H9 (cell line): ENCODE measurements around the gene CERS3. TPM values are rescaled to one million over a fixed set of nuclear protein-coding genes. Genes with fewer than 3 reads are reported as not detected.

ENCODE experiments used
- DNase-seq: peaks from one replicate; pipeline ENCODE4 v3.0.0-alpha.2; 2017
- H2AFZ ChIP-seq: one replicate; pipeline ENCODE4 v1.6.1; 2013; ENCODE audit warnings: mild to moderate bottlenecking, low read length, control low read depth, moderate library complexity
- H2AK5ac ChIP-seq: 2 replicates; pipeline ENCODE4 v1.6.1; 2013; ENCODE audit warnings: low read length, control low read depth, mixed read lengths; ENCODE audit not compliant: insufficient read length
- H2BK120ac ChIP-seq: one replicate; pipeline ENCODE4 v1.6.1; 2013; ENCODE audit warnings: low read depth, mild to moderate bottlenecking, low read length, control low read depth, inconsistent platforms; ENCODE audit not compliant: poor library complexity, severe bottlenecking
- H2BK12ac ChIP-seq: 2 replicates; pipeline ENCODE4 v1.6.1; 2013; ENCODE audit warnings: low read length, control low read depth, mixed read lengths, low read depth; ENCODE audit not compliant: insufficient read length
- H2BK15ac ChIP-seq: 2 replicates; pipeline ENCODE4 v1.6.1; 2013; ENCODE audit warnings: low read depth, low read length, control low read depth
- H2BK20ac ChIP-seq: one replicate; pipeline ENCODE4 v1.6.1; 2013; ENCODE audit warnings: low read depth, mild to moderate bottlenecking, low read length, control low read depth, inconsistent platforms; ENCODE audit not compliant: poor library complexity, severe bottlenecking
- H2BK5ac ChIP-seq: 2 replicates; pipeline ENCODE4 v1.6.1; 2013; ENCODE audit warnings: low read length, control low read depth, mixed read lengths; ENCODE audit not compliant: insufficient read length
- H3K14ac ChIP-seq: 2 replicates; pipeline ENCODE4 v1.6.1; 2013; ENCODE audit warnings: low read length, control low read depth; ENCODE audit not compliant: insufficient read depth
- H3K18ac ChIP-seq: 2 replicates; pipeline ENCODE4 v1.6.1; 2013; ENCODE audit warnings: low read depth, mild to moderate bottlenecking, mixed read lengths, low read length, control low read depth; ENCODE audit not compliant: insufficient read length
- H3K23ac ChIP-seq: 2 replicates; pipeline ENCODE4 v1.6.1; 2013; ENCODE audit warnings: low read length, control low read depth, mixed read lengths, low read depth; ENCODE audit not compliant: insufficient read length
- H3K23me2 ChIP-seq: 2 replicates; pipeline ENCODE4 v1.6.1; 2013; ENCODE audit warnings: low read depth, mild to moderate bottlenecking, mixed read lengths, low read length, control low read depth; ENCODE audit not compliant: insufficient read length, poor library complexity, severe bottlenecking
- H3K27ac ChIP-seq: 2 replicates; pipeline ENCODE4 v1.5.1; 2013; ENCODE audit warnings: low read length, control low read depth, mixed read lengths, low read depth; ENCODE audit not compliant: insufficient read length
- H3K27me3 ChIP-seq: 2 replicates; pipeline ENCODE4 v1.6.1; 2013; ENCODE audit warnings: low read length, control low read depth, inconsistent platforms; ENCODE audit not compliant: insufficient read depth
- H3K4ac ChIP-seq: 2 replicates; pipeline ENCODE4 v1.6.1; 2013; ENCODE audit warnings: low read depth, mild to moderate bottlenecking, control low read depth, inconsistent platforms, low read length, moderate library complexity
- H3K4me1 ChIP-seq: 2 replicates; pipeline ENCODE4 v1.6.1; 2013; ENCODE audit warnings: low read length, control low read depth, inconsistent platforms; ENCODE audit not compliant: insufficient read depth
- H3K4me2 ChIP-seq: 2 replicates; pipeline ENCODE4 v1.6.1; 2013; ENCODE audit warnings: low read length, control low read depth, mixed read lengths; ENCODE audit not compliant: insufficient read length, insufficient read depth
- H3K56ac ChIP-seq: 2 replicates; pipeline ENCODE4 v1.6.1; 2013; ENCODE audit warnings: low read depth, mild to moderate bottlenecking, mixed read lengths, low read length, control low read depth; ENCODE audit not compliant: insufficient read length
- H3K79me1 ChIP-seq: 2 replicates; pipeline ENCODE4 v1.6.1; 2013; ENCODE audit warnings: low read depth, mild to moderate bottlenecking, moderate library complexity, low read length, control low read depth, inconsistent platforms; ENCODE audit not compliant: insufficient read depth, poor library complexity, severe bottlenecking
- H3K79me2 ChIP-seq: 2 replicates; pipeline ENCODE4 v1.6.1; 2013; ENCODE audit warnings: low read length, control low read depth, inconsistent platforms; ENCODE audit not compliant: insufficient read depth
- H3K9ac ChIP-seq: 2 replicates; pipeline ENCODE4 v1.6.1; 2013; ENCODE audit warnings: low read length, control low read depth, mixed read lengths; ENCODE audit not compliant: insufficient read length; ENCODE audit errors: extremely low read depth
- H3K9me3 ChIP-seq: one replicate; pipeline ENCODE4 v1.6.1; 2013; ENCODE audit warnings: low read depth, low read length, inconsistent platforms; ENCODE audit not compliant: control insufficient read depth
- H3T11ph ChIP-seq: one replicate; pipeline ENCODE4 v1.6.1; 2013; ENCODE audit warnings: mild to moderate bottlenecking, low read length, control low read depth, inconsistent platforms
- H4K20me1 ChIP-seq: one replicate; pipeline ENCODE4 v1.6.1; 2013; ENCODE audit not compliant: control insufficient read depth, insufficient read length, insufficient read depth
- H4K5ac ChIP-seq: 2 replicates; pipeline ENCODE4 v1.6.1; 2013; ENCODE audit warnings: low read depth, mild to moderate bottlenecking, mixed read lengths, low read length, control low read depth; ENCODE audit not compliant: insufficient read length
- H4K8ac ChIP-seq: replicated peaks from 2 replicates; pipeline ENCODE4 v1.6.1; 2013; ENCODE audit warnings: low read length, control low read depth, mixed read lengths, low read depth; ENCODE audit not compliant: insufficient read length
- H4K91ac ChIP-seq: 2 replicates; pipeline ENCODE4 v1.6.1; 2013; ENCODE audit warnings: low read depth, mild to moderate bottlenecking, moderate library complexity, mixed read lengths, low read length, control low read depth; ENCODE audit not compliant: insufficient read length
- H3K27ac Mint-ChIP-seq, 3 experiments: 2 replicates in 2 of 3; 3 replicates in 1 of 3; pipeline ENCODE4 v1.8.0; 2020 to 2021; ENCODE audit warnings: mixed read lengths in 3 of 3, mild to moderate bottlenecking in 1 of 3, moderate library complexity in 1 of 3
- H3K27me3 Mint-ChIP-seq: 2 replicates; pipeline ENCODE4 v1.8.0; 2021; ENCODE audit warnings: low read depth, mild to moderate bottlenecking, moderate library complexity, mixed read lengths
- H3K36me3 Mint-ChIP-seq, 3 experiments: 2 replicates in 2 of 3; 3 replicates in 1 of 3; pipeline ENCODE4 v1.8.0; 2020 to 2021; ENCODE audit warnings: low read depth in 3 of 3, mixed read lengths in 3 of 3; ENCODE audit not compliant: insufficient read depth in 1 of 3
- H3K4me1 Mint-ChIP-seq, 2 experiments: 2 replicates each; pipeline ENCODE4 v1.8.0; 2020; ENCODE audit warnings: mixed read lengths in 2 of 2
- H3K4me3 Mint-ChIP-seq, 2 experiments: 2 replicates in 1 of 2; 3 replicates in 1 of 2; pipeline ENCODE4 v1.8.0; 2020 to 2021; ENCODE audit warnings: mild to moderate bottlenecking in 2 of 2, mixed read lengths in 2 of 2, moderate library complexity in 1 of 2
- H3K9me3 Mint-ChIP-seq, 2 experiments: 2 replicates in 1 of 2; 3 replicates in 1 of 2; pipeline ENCODE4 v1.8.0; 2020; ENCODE audit warnings: mild to moderate bottlenecking in 2 of 2, mixed read lengths in 2 of 2, moderate library complexity in 1 of 2
- CTCF ChIP-seq: fragments of 200-600 bp; sonication (generic); conservative IDR thresholded peaks from 3 replicates; pipeline ENCODE4 v1.8.0; 2021; ENCODE audit warnings: antibody characterized with exemption, mild to moderate bottlenecking
- WGBS: extraction: QIAGEN DNeasy Blood & Tissue Kit; methylation state at CpG from one replicate; pipeline ENCODE4 v1.1.7; 2013; ENCODE audit warnings: missing lambda C conversion rate, low lambda C conversion rate, mixed read lengths; ENCODE audit not compliant: insufficient read length; ENCODE audit errors: extremely low coverage; 5-methylcytosine and 5-hydroxymethylcytosine counted together
- total RNA-seq: library from RNA; stranded (reverse); gene quantifications from 2 replicates; pipeline ENCODE4 v1.2.1, GENCODE V29; 2021

The CERS3 gene
- total RNA-seq, 1 experiment from 2014 or later: 1.4 TPM

- DNase-seq: no peak
- H2BK12ac ChIP-seq: no peak overlapping the region
- no peak overlapping the region for H2AFZ ChIP-seq
- no peaks in the 10 kb centered on the region for H3K36me3 Mint-ChIP-seq
- no peaks in the 10 kb centered on the region for H3K9me3 ChIP-seq
- H3K27ac Mint-ChIP-seq: no peak overlapping the region
- no peaks in the 10 kb centered on the region for H3K23me2 ChIP-seq
- H2AK5ac ChIP-seq: no peak overlapping the region
- H4K91ac ChIP-seq: no peak overlapping the region
- H2BK20ac ChIP-seq: no peak overlapping the region
- no peaks in the 10 kb centered on the region for H3K79me1 ChIP-seq
- H3K23ac ChIP-seq: no peak overlapping the region
- no peak overlapping the region for H3K27ac ChIP-seq
- no peaks in the 10 kb centered on the region for H3K9me3 Mint-ChIP-seq
- H3K4me3 Mint-ChIP-seq: no peak overlapping the region
- H4K20me1 ChIP-seq: no peaks in the 10 kb centered on the region
- H4K5ac ChIP-seq: no peak overlapping the region
- no peaks in the 10 kb centered on the region for H3K4me1 Mint-ChIP-seq
- no peak overlapping the region for H3K9ac ChIP-seq
- no peak overlapping the region for H3K4ac ChIP-seq
- H2BK5ac ChIP-seq: no peak overlapping the region
- no peak overlapping the region for H2BK120ac ChIP-seq
- no peaks in the 10 kb centered on the region for H3K27me3 ChIP-seq
- H3K79me2 ChIP-seq: no peaks in the 10 kb centered on the region
- H2BK15ac ChIP-seq: no peak overlapping the region
- no peak overlapping the region for H3K18ac ChIP-seq
- no peak for TF ChIP-seq CTCF
- peaks cover 2% of the 10 kb centered on the region for H3K27me3 Mint-ChIP-seq
- no peak overlapping the region for H3K14ac ChIP-seq
- H3K56ac ChIP-seq: no peak overlapping the region
- H3K4me2 ChIP-seq: no peak overlapping the region
- no peak overlapping the region for H4K8ac ChIP-seq
- no CpG with 5 or more reads among the region's 2 CpGs for WGBS
- no peaks in the 10 kb centered on the region for H3K4me1 ChIP-seq
- H3T11ph ChIP-seq: no peak overlapping the region
Measured at GRCh38 chr15:100529556-100529955, 806 bp upstream of the CERS3 start.
